GM23338 (cell line): ENCODE results near the gene LLGL1. TPM values are rescaled to one million over a fixed set of nuclear protein-coding genes. Genes with fewer than 3 reads are reported as not detected.

Source experiments
- ATAC-seq: fragments of 200-7000 bp; cut with Tn5 transposase; 3 replicates; pipeline ENCODE4 v1.9.1; 2020
- DNase-seq: peaks from one replicate; pipeline ENCODE4 v3.0.0-alpha.2; 2015; ENCODE audit warnings: low spot score
- H2AFZ ChIP-seq: fragments of 200-600 bp; sonication (generic); 2 replicates; pipeline ENCODE4 v1.8.0; 2016; ENCODE audit warnings: antibody characterized with exemption, mild to moderate bottlenecking, moderate library complexity
- H3F3A ChIP-seq: fragments of 200-600 bp; sonication (generic); replicated peaks from 2 replicates; pipeline ENCODE4 v1.8.0; 2017; ENCODE audit warnings: antibody characterized with exemption, mixed run types, low read depth
- H3K27ac ChIP-seq: fragments of 200-600 bp; sonication (generic); 2 replicates; pipeline ENCODE4 v1.6.1; 2016; ENCODE audit warnings: low read depth
- H3K27me3 ChIP-seq: fragments of 200-600 bp; sonication (generic); 2 replicates; pipeline ENCODE4 v1.8.0; 2016; ENCODE audit warnings: mild to moderate bottlenecking, mixed run types, moderate library complexity; ENCODE audit not compliant: insufficient read depth
- H3K36me3 ChIP-seq: fragments of 200-600 bp; sonication (generic); 2 replicates; pipeline ENCODE4 v1.8.0; 2016; ENCODE audit warnings: mild to moderate bottlenecking; ENCODE audit not compliant: insufficient read depth
- H3K4me1 ChIP-seq: fragments of 200-600 bp; sonication (generic); 2 replicates; pipeline ENCODE4 v1.8.0; 2016; ENCODE audit warnings: mild to moderate bottlenecking, moderate library complexity; ENCODE audit not compliant: insufficient read depth
- H3K4me2 ChIP-seq: fragments of 200-600 bp; sonication (generic); 2 replicates; pipeline ENCODE4 v1.7.1; 2017; ENCODE audit warnings: mixed run types
- H3K4me3 ChIP-seq: fragments of 200-600 bp; sonication (generic); 2 replicates; pipeline ENCODE4 v1.6.1; 2016; ENCODE audit warnings: mixed run types
- H3K79me2 ChIP-seq: fragments of 200-600 bp; sonication (generic); replicated peaks from 2 replicates; pipeline ENCODE4 v1.8.0; 2017; ENCODE audit warnings: mild to moderate bottlenecking; ENCODE audit not compliant: insufficient read depth
- H3K9me2 ChIP-seq: fragments of 200-600 bp; sonication (generic); 2 replicates; pipeline ENCODE4 v1.8.0; 2017; ENCODE audit not compliant: insufficient read depth
- H4K20me1 ChIP-seq: fragments of 200-600 bp; sonication (generic); replicated peaks from 2 replicates; pipeline ENCODE4 v1.8.0; 2017; ENCODE audit warnings: mild to moderate bottlenecking; ENCODE audit not compliant: insufficient read depth
- H3K27ac Mint-ChIP-seq: 2 replicates; pipeline ENCODE4 v1.8.0; 2020; ENCODE audit warnings: inconsistent platforms, mild to moderate bottlenecking, moderate library complexity, mixed read lengths
- H3K27me3 Mint-ChIP-seq: 3 replicates; pipeline ENCODE4 v1.8.0; 2022; ENCODE audit warnings: low read depth, mild to moderate bottlenecking, moderate library complexity, mixed read lengths, inconsistent platforms; ENCODE audit not compliant: insufficient read depth, poor library complexity
- H3K36me3 Mint-ChIP-seq: 3 replicates; pipeline ENCODE4 v1.8.0; 2021; ENCODE audit warnings: low read depth, mild to moderate bottlenecking, inconsistent platforms, moderate library complexity, mixed read lengths
- H3K4me1 Mint-ChIP-seq: 3 replicates; pipeline ENCODE4 v1.8.0; 2020; ENCODE audit warnings: mild to moderate bottlenecking, inconsistent platforms, mixed read lengths
- H3K4me3 Mint-ChIP-seq: 3 replicates; pipeline ENCODE4 v1.8.0; 2021; ENCODE audit warnings: moderate library complexity, mild to moderate bottlenecking, inconsistent platforms, mixed read lengths
- H3K9me3 Mint-ChIP-seq: 3 replicates; pipeline ENCODE4 v1.8.0; 2020; ENCODE audit warnings: moderate library complexity, mild to moderate bottlenecking, inconsistent platforms, mixed read lengths
- CREB1 ChIP-seq: fragments of 250-450 bp; sonication (Bioruptor Pico); IDR thresholded peaks from 2 replicates; pipeline ENCODE4 v1.5.0; 2020; ENCODE audit warnings: low read depth, mild to moderate bottlenecking, moderate library complexity
- CTCF ChIP-seq, 2 experiments: fragments of 200-600 bp in 1 of 2; sonication (generic) in 1 of 2; conservative IDR thresholded peaks; 2 replicates each; pipeline versions ENCODE4 v1.5.1 to v1.6.1; 2016 to 2017; ENCODE audit warnings: antibody characterized with exemption in 2 of 2, low read depth in 2 of 2, mild to moderate bottlenecking in 2 of 2, moderate library complexity in 1 of 2
- ETS1 ChIP-seq: IDR thresholded peaks from 2 replicates; pipeline ENCODE4 v1.6.1; 2016; ENCODE audit warnings: antibody characterized with exemption
- EZH2 ChIP-seq: fragments of 200-600 bp; sonication (generic); IDR thresholded peaks from one replicate; pipeline ENCODE4 v1.8.0; 2017; ENCODE audit warnings: antibody characterized with exemption, mild to moderate bottlenecking, low read depth; ENCODE audit not compliant: unreplicated experiment
- EZH2phosphoT487 ChIP-seq: fragments of 200-600 bp; sonication (generic); IDR thresholded peaks from one replicate; pipeline ENCODE4 v1.8.1; 2018; ENCODE audit warnings: antibody characterized with exemption; ENCODE audit not compliant: unreplicated experiment
- JUNB ChIP-seq: IDR thresholded peaks from one replicate; pipeline ENCODE4 v1.6.1; 2016; ENCODE audit warnings: antibody characterized with exemption; ENCODE audit not compliant: unreplicated experiment
- NANOG ChIP-seq: IDR thresholded peaks from 2 replicates; pipeline ENCODE4 v1.6.1; 2016; ENCODE audit warnings: antibody characterized with exemption, borderline replicate concordance
- POLR2AphosphoS5 ChIP-seq: IDR thresholded peaks from 2 replicates; pipeline ENCODE4 v1.6.1; 2016; ENCODE audit warnings: antibody characterized with exemption, low read depth
- STAT1 ChIP-seq: IDR thresholded peaks from one replicate; pipeline ENCODE4 v1.6.1; 2016; ENCODE audit warnings: antibody characterized with exemption; ENCODE audit not compliant: unreplicated experiment
- ZNF114 ChIP-seq: fragments of 250-450 bp; sonication (Bioruptor Pico); IDR thresholded peaks from 2 replicates; pipeline ENCODE4 v1.5.0; 2020; ENCODE audit warnings: mild to moderate bottlenecking, moderate library complexity
- ZNF331 ChIP-seq: fragments of 250-450 bp; sonication (Bioruptor Pico); IDR thresholded peaks from 2 replicates; pipeline ENCODE4 v1.5.0; 2020; ENCODE audit warnings: low read depth, mild to moderate bottlenecking, moderate library complexity
- ZNF462 ChIP-seq: fragments of 250-450 bp; sonication (Bioruptor Pico); IDR thresholded peaks from 2 replicates; pipeline ENCODE4 v1.5.0; 2020; ENCODE audit warnings: mild to moderate bottlenecking, moderate library complexity
- polyA plus RNA-seq: library from polyadenylated mRNA; unstranded; fragments of >200 nt; fragmentation: Nextera tagmentation; extraction: Ambion mirVana; gene quantifications from 2 replicates; pipeline ENCODE4 v1.2.1, GENCODE V29; 2016
- total RNA-seq: library from RNA; depleted of rRNA; stranded (reverse); fragments of >200 nt; shearing (Covaris generic); gene quantifications from 2 replicates; pipeline ENCODE4 v1.2.3, GENCODE V29; 2014
- TF ChIP-seq, protein P1 (sequence below): IDR thresholded peaks from one replicate; pipeline ENCODE4 v1.6.1; 2018; ENCODE audit warnings: antibody characterized with exemption; ENCODE audit not compliant: unreplicated experiment

The LLGL1 gene
- total and polyA plus RNA-seq, 2 experiments from 2014 or later: 5.9 to 129 TPM

- Histone ChIP-seq H3F3A (peaks cover 16% of the 10 kb centered on the region), H3K4me2 (no peak overlapping the region), H3K4me3 (no peak overlapping the region), H3K9me2 (no peaks in the 10 kb centered on the region), H3K79me2 (peaks cover 4% of the 10 kb centered on the region), H4K20me1 (peaks cover 8% of the 10 kb centered on the region), H3K27me3 (no peaks in the 10 kb centered on the region), H3K4me1 (peaks cover 5% of the 10 kb centered on the region; the same call in 1 of the 2 replicates), H2AFZ (no peak overlapping the region), H3K27ac (no peak overlapping the region), H3K36me3 (peaks cover 20% of the 10 kb centered on the region)
- no peak overlapping the region for H3K4me3 Mint-ChIP-seq
- H3K9me3 Mint-ChIP-seq: no peaks in the 10 kb centered on the region; the same call in 2 of the 3 replicates
- TF ChIP-seq ZNF114 (CRISPR knock-in tag): no peak
- no peak for TF ChIP-seq STAT1
- TF ChIP-seq, protein P1, sequence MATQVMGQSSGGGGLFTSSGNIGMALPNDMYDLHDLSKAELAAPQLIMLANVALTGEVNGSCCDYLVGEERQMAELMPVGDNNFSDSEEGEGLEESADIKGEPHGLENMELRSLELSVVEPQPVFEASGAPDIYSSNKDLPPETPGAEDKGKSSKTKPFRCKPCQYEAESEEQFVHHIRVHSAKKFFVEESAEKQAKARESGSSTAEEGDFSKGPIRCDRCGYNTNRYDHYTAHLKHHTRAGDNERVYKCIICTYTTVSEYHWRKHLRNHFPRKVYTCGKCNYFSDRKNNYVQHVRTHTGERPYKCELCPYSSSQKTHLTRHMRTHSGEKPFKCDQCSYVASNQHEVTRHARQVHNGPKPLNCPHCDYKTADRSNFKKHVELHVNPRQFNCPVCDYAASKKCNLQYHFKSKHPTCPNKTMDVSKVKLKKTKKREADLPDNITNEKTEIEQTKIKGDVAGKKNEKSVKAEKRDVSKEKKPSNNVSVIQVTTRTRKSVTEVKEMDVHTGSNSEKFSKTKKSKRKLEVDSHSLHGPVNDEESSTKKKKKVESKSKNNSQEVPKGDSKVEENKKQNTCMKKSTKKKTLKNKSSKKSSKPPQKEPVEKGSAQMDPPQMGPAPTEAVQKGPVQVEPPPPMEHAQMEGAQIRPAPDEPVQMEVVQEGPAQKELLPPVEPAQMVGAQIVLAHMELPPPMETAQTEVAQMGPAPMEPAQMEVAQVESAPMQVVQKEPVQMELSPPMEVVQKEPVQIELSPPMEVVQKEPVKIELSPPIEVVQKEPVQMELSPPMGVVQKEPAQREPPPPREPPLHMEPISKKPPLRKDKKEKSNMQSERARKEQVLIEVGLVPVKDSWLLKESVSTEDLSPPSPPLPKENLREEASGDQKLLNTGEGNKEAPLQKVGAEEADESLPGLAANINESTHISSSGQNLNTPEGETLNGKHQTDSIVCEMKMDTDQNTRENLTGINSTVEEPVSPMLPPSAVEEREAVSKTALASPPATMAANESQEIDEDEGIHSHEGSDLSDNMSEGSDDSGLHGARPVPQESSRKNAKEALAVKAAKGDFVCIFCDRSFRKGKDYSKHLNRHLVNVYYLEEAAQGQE: no peak
- no peak for TF ChIP-seq CTCF (conservative IDR thresholded peaks at IDR 0.05; ENCODE audit: low read depth in 2 of 2)
- TF ChIP-seq EZH2: no peak
- no peak for TF ChIP-seq ZNF331 (CRISPR knock-in tag)
- no peak for TF ChIP-seq EZH2phosphoT487
- TF ChIP-seq ETS1: no peak
- no peak for TF ChIP-seq NANOG
- no peak for TF ChIP-seq JUNB
- TF ChIP-seq CREB1 (CRISPR knock-in tag): no peak
- TF ChIP-seq POLR2AphosphoS5: no peak
- no peak for TF ChIP-seq ZNF462
- H3K4me1 Mint-ChIP-seq: peaks cover 13% of the 10 kb centered on the region
- ATAC-seq (no peak), DNase-seq (no peak)
- no peak overlapping the region for H3K27ac Mint-ChIP-seq
- peaks cover 27% of the 10 kb centered on the region for H3K27me3 Mint-ChIP-seq
- peaks cover 71% of the 10 kb centered on the region for H3K36me3 Mint-ChIP-seq
Measured at GRCh38 chr17:18250708-18251107, 25.3 kb downstream of the LLGL1 start.
